GM12878 (cell line): Measurements from ENCODE around the gene ACSF2. TPM values are rescaled to one million over a fixed set of nuclear protein-coding genes. Genes with fewer than 3 reads are reported as not detected.

Experiments used
- ATAC-seq: fragments of 200-7000 bp; cut with Tn5 transposase; 3 replicates; pipeline ENCODE4 v1.9.1; 2020; ENCODE audit warnings: mild to moderate bottlenecking, moderate library complexity
- BruUV-seq: library from RNA; stranded (reverse); fragments of 400-500 nt; replicated peaks from 2 replicates; lab custom pipeline; 2021; lab: Mats Ljungman, UMichigan
- CTCF ChIA-PET: fragments of 300-600 bp; sonication (Branson Sonifier 250); formaldehyde crosslinking; extraction: SDS; loops from one replicate; lab custom pipeline; 2021; ENCODE audit warnings: inconsistent platforms; lab: Yijun Ruan, JAX
- POLR2A ChIA-PET: fragments of 350-600 bp; formaldehyde crosslinking; extraction: SDS; loops from one replicate; lab custom pipeline; 2021; ENCODE audit warnings: inconsistent platforms; lab: Charles Lee
- RAD21 ChIA-PET: fragments of 300-600 bp; sonication (Branson Sonifier 250); formaldehyde crosslinking; loops from one replicate; lab custom pipeline; 2023; ENCODE audit warnings: antibody characterized with exemption; ENCODE audit not compliant: unreplicated experiment; lab: Charles Lee
- SMC1A ChIA-PET: fragments of 300-600 bp; sonication (Branson Sonifier 250); formaldehyde crosslinking; loops from one replicate; lab custom pipeline; 2023; ENCODE audit not compliant: unreplicated experiment, uncharacterized antibody; lab: Charles Lee
- DNase-seq: peaks from one replicate; pipeline ENCODE4 v3.0.0-alpha.2; 2011; ENCODE audit warnings: low read depth, low spot score
- FAIRE-seq: peaks from 3 replicates; lab custom pipeline; 2011; peaks lifted over from hg19 to GRCh38; lab: Jason Lieb, UNC
- H2AFZ ChIP-seq: 2 replicates; pipeline ENCODE4 v1.6.0; 2011; ENCODE audit warnings: low read depth, low read length, control low read depth; ENCODE audit not compliant: control insufficient read depth
- H3K27ac ChIP-seq: 2 replicates; pipeline ENCODE4 v1.5.1; 2011; ENCODE audit warnings: control low read depth; ENCODE audit not compliant: control insufficient read depth, insufficient read depth
- H3K27me3 ChIP-seq, 2 experiments: replicated peaks in 1 of 2; 2 replicates each; pipeline versions ENCODE4 v1.6.0 to v1.6.1; 2011; ENCODE audit warnings: low read length in 1 of 2; ENCODE audit not compliant: control insufficient read depth in 2 of 2, insufficient read depth in 2 of 2
- H3K36me3 ChIP-seq, 2 experiments: 2 replicates each; pipeline ENCODE4 v1.5.1; 2011; ENCODE audit warnings: low read length in 1 of 2; ENCODE audit not compliant: control insufficient read depth in 2 of 2, insufficient read depth in 2 of 2
- H3K4me1 ChIP-seq: 2 replicates; pipeline ENCODE4 v1.6.1; 2011; ENCODE audit warnings: mild to moderate bottlenecking, low read length, moderate library complexity, mixed read lengths; ENCODE audit not compliant: control insufficient read depth, insufficient read depth
- H3K4me2 ChIP-seq: 2 replicates; pipeline ENCODE4 v1.6.0; 2011; ENCODE audit warnings: control low read depth; ENCODE audit not compliant: control insufficient read depth, insufficient read depth
- H3K4me3 ChIP-seq: fragments of 200-600 bp; sonication (generic); 2 replicates; pipeline ENCODE4 v1.5.1; 2016
- H3K79me2 ChIP-seq: 2 replicates; pipeline ENCODE4 v1.6.0; 2011; ENCODE audit warnings: low read length; ENCODE audit not compliant: control insufficient read depth, insufficient read depth
- H3K9ac ChIP-seq: 2 replicates; pipeline ENCODE4 v1.8.0; 2011; ENCODE audit warnings: low read length, control low read depth, mixed read lengths; ENCODE audit not compliant: control insufficient read depth, insufficient read depth
- H3K9me3 ChIP-seq: replicated peaks from 3 replicates; pipeline ENCODE4 v1.5.1; 2011; ENCODE audit warnings: mild to moderate bottlenecking, low read length; ENCODE audit not compliant: control insufficient read depth, insufficient read depth
- H4K20me1 ChIP-seq: 2 replicates; pipeline ENCODE4 v1.6.0; 2011; ENCODE audit not compliant: control insufficient read depth, insufficient read depth
- NRF1 ChIP-seq: conservative IDR thresholded peaks from 2 replicates; pipeline ENCODE4 v1.6.1; 2011; ENCODE audit warnings: mild to moderate bottlenecking, low read depth, low read length, improper control_type of control experiment
- RB1 ChIP-seq: fragments of 450-650 bp; formaldehyde crosslinking; IDR thresholded peaks from 2 replicates; pipeline ENCODE4 v1.6.1; 2017; ENCODE audit warnings: mild to moderate bottlenecking, borderline replicate concordance
- SRF ChIP-seq, 2 experiments: IDR thresholded peaks; 2 replicates each; pipeline ENCODE4 v1.6.1; 2011; ENCODE audit warnings: low read depth in 2 of 2, low read length in 2 of 2, mild to moderate bottlenecking in 1 of 2, moderate library complexity in 1 of 2
- TCF3 ChIP-seq: IDR thresholded peaks from 2 replicates; pipeline ENCODE4 v1.6.1; 2012; ENCODE audit warnings: low read depth, mild to moderate bottlenecking, low read length, borderline replicate concordance; ENCODE audit not compliant: insufficient read depth
- TCF7 ChIP-seq: IDR thresholded peaks from 2 replicates; pipeline ENCODE4 v1.6.1; 2014; ENCODE audit warnings: antibody characterized with exemption, borderline replicate concordance
- WGBS: methylation state at CpG from one replicate; pipeline ENCODE4 v1.1.6; 2016; ENCODE audit warnings: low lambda C conversion rate; ENCODE audit not compliant: insufficient replicate concordance, insufficient coverage; ENCODE audit errors: missing lambda C conversion rate; 5-methylcytosine and 5-hydroxymethylcytosine counted together
- in situ Hi-C: fragments of 300-500 bp; cut with MboI; formaldehyde crosslinking; loops from 9 replicates; pipeline ENCODE4 v1.14.3; 2018; ENCODE audit warnings: mixed read lengths
- intact Hi-C: fragments of 100-400 bp; cut with micrococcal nuclease; formaldehyde crosslinking; loops from one replicate; pipeline ENCODE4 v1.14.2; 2022; ENCODE audit not compliant: unreplicated experiment
- polyA plus RNA-seq, 11 experiments: library from polyadenylated mRNA; depleted of rRNA in 4 of 11; unstranded in 6 of 11; stranded (reverse) in 5 of 11; fragments of >200 nt; fragmentation: Nextera tagmentation in 4 of 11; fragmentation: Illumina TruSeq in 1 of 11; extraction: Ambion mirVana in 4 of 11; extraction: Trizol in 1 of 11; gene quantifications; 1 replicate in 1 of 11; 2 replicates in 10 of 11; pipeline versions ENCODE4 v1.2.1 to v1.2.3, GENCODE V29; 2011 to 2016; ENCODE audit warnings: inconsistent platforms in 2 of 11, missing spikeins in 2 of 11, low read depth in 1 of 11
- total RNA-seq, 4 experiments: library from RNA; depleted of rRNA in 3 of 4; stranded (reverse); fragments of >200 nt in 3 of 4; fragmentation: Illumina TruSeq in 1 of 4; extraction: Trizol in 1 of 4; gene quantifications; 2 replicates each; pipeline versions ENCODE4 v1.2.1 to v1.2.3, GENCODE V29; 2013 to 2021
- TF ChIP-seq, protein P1 (sequence below): fragments of 450-650 bp; formaldehyde crosslinking; IDR thresholded peaks from 2 replicates; pipeline ENCODE4 v1.4.0; 2020; ENCODE audit warnings: mild to moderate bottlenecking, moderate library complexity
- TF ChIP-seq, protein P2 (sequence below): IDR thresholded peaks from 2 replicates; pipeline ENCODE4 v1.6.1; 2012; ENCODE audit warnings: improper control_type of control experiment, low read depth, low read length; ENCODE audit not compliant: insufficient replicate concordance

The ACSF2 gene
- total and polyA plus RNA-seq, 10 of the 15 experiments (the other 5 are each of a cell fraction or from before 2014, with no cell fraction given), result 7.1 to 32.8 (median 16.8) TPM

DNA sequence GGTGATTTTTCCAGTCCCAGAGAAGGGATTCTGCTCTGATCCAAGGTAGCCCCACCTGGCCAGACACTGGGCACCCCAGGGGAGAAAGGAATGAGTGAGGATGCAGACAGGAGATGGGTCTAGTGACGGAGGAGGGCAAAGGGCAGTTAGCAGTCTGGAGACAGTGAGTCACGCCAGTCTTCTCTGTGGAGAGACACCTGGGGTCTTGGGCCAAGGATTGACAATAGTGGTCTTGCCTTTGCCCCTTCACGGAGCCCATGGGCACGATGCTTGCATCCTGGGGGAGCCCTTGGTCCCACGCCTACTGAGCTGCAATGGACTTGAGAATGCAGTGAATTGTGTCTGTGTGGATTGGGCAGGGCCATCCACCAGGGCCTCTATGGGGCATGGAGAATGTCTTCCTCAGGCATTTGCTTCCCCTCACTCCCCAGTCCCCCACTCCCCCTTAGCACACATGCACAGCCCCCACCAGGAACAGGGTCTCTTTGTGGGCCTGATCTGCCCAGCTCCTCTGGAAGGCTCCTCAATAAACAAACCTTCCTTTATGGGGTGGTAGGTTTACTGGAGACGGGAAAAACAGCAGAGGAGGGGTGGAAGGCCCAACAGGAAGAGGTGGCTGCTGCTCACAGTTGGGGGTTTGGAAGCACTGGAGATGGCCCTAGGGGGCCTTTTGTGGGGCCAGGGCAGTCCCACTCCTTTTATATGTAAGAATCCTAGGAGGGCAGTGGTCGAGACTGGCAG, 41.3 kb downstream of the ACSF2 start:
- ChIA-PET RAD21 (no interaction called here), CTCF (interaction anchor here (0.6 to 0.7 kb wide), 2 partner anchors 15 to 105 kb away, joined by 3 read pairs; no protein-coding TSS in a partner anchor), POLR2A (no interaction called here), SMC1A (no interaction called here)
- Histone ChIP-seq H3K36me3 (no peaks in the 10 kb centered on the region), H3K9ac (no peak overlapping the region), H2AFZ (no peak overlapping the region), H3K79me2 (no peaks in the 10 kb centered on the region), H3K4me2 (no peak overlapping the region), H3K4me3 (no peak overlapping the region), H3K27me3 (peaks cover 0 to 3% of the 10 kb centered on the region in 2 experiments; a peak in 2 of 4 replicates), H3K9me3 (no peaks in the 10 kb centered on the region), H3K4me1 (no peaks in the 10 kb centered on the region), H4K20me1 (no peaks in the 10 kb centered on the region), H3K27ac (no peak overlapping the region)
- DNase-seq (no peak), FAIRE-seq (no peak), ATAC-seq (no peak)
- in situ Hi-C loops, result no loop called here
- WGBS, result 33% methylated on average over 7 of the region's 7 CpGs
- no TSS peak for BruUV-seq
- intact Hi-C loops, result no loop called here
- TF ChIP-seq RB1 (no peak), NRF1 (no peak), TCF3 (no peak), SRF (IDR thresholded peaks at IDR 0.05; ENCODE audit: low read depth in 2 of 2, low read length in 2 of 2) (no peak), TCF7 (no peak)
- TF ChIP-seq, protein P1, sequence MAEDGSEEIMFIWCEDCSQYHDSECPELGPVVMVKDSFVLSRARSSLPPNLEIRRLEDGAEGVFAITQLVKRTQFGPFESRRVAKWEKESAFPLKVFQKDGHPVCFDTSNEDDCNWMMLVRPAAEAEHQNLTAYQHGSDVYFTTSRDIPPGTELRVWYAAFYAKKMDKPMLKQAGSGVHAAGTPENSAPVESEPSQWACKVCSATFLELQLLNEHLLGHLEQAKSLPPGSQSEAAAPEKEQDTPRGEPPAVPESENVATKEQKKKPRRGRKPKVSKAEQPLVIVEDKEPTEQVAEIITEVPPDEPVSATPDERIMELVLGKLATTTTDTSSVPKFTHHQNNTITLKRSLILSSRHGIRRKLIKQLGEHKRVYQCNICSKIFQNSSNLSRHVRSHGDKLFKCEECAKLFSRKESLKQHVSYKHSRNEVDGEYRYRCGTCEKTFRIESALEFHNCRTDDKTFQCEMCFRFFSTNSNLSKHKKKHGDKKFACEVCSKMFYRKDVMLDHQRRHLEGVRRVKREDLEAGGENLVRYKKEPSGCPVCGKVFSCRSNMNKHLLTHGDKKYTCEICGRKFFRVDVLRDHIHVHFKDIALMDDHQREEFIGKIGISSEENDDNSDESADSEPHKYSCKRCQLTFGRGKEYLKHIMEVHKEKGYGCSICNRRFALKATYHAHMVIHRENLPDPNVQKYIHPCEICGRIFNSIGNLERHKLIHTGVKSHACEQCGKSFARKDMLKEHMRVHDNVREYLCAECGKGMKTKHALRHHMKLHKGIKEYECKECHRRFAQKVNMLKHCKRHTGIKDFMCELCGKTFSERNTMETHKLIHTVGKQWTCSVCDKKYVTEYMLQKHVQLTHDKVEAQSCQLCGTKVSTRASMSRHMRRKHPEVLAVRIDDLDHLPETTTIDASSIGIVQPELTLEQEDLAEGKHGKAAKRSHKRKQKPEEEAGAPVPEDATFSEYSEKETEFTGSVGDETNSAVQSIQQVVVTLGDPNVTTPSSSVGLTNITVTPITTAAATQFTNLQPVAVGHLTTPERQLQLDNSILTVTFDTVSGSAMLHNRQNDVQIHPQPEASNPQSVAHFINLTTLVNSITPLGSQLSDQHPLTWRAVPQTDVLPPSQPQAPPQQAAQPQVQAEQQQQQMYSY (CRISPR knock-in tag), result no peak
- TF ChIP-seq, protein P2, sequence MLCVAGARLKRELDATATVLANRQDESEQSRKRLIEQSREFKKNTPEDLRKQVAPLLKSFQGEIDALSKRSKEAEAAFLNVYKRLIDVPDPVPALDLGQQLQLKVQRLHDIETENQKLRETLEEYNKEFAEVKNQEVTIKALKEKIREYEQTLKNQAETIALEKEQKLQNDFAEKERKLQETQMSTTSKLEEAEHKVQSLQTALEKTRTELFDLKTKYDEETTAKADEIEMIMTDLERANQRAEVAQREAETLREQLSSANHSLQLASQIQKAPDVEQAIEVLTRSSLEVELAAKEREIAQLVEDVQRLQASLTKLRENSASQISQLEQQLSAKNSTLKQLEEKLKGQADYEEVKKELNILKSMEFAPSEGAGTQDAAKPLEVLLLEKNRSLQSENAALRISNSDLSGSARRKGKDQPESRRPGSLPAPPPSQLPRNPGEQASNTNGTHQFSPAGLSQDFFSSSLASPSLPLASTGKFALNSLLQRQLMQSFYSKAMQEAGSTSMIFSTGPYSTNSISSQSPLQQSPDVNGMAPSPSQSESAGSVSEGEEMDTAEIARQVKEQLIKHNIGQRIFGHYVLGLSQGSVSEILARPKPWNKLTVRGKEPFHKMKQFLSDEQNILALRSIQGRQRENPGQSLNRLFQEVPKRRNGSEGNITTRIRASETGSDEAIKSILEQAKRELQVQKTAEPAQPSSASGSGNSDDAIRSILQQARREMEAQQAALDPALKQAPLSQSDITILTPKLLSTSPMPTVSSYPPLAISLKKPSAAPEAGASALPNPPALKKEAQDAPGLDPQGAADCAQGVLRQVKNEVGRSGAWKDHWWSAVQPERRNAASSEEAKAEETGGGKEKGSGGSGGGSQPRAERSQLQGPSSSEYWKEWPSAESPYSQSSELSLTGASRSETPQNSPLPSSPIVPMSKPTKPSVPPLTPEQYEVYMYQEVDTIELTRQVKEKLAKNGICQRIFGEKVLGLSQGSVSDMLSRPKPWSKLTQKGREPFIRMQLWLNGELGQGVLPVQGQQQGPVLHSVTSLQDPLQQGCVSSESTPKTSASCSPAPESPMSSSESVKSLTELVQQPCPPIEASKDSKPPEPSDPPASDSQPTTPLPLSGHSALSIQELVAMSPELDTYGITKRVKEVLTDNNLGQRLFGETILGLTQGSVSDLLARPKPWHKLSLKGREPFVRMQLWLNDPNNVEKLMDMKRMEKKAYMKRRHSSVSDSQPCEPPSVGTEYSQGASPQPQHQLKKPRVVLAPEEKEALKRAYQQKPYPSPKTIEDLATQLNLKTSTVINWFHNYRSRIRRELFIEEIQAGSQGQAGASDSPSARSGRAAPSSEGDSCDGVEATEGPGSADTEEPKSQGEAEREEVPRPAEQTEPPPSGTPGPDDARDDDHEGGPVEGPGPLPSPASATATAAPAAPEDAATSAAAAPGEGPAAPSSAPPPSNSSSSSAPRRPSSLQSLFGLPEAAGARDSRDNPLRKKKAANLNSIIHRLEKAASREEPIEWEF, result no peak
